ENCODE data around the gene ZCCHC9.

The ZCCHC9 gene

GRCh38 chr5:81350507-81350906 lies 49.1 kb downstream of the ZCCHC9 start:
- Histone ChIP-seq H4K8ac (ENCODE audit: low read depth, low read length) (no peak overlapping the region), H3K9ac (ENCODE audit: low read depth, low read length, poor library complexity) (no peak overlapping the region), H3K14ac (ENCODE audit: low read length) (no peak overlapping the region), H3K4me1 (ENCODE audit: control insufficient read depth in 2 of 2, insufficient read depth in 1 of 2, low read depth in 1 of 2, low read length in 2 of 2) (peaks cover 2 to 3% of the 10 kb centered on the region in 2 donors), H4K91ac (ENCODE audit: low read depth, low read length, poor library complexity) (no peak overlapping the region), H2AFZ (ENCODE audit: low read length) (peak overlapping the region; percentile 61), H3K18ac (ENCODE audit: low read length) (no peak overlapping the region), H2AK5ac (ENCODE audit: low read depth, low read length) (no peak overlapping the region), H3K36me3 (replicated peaks in 1 of 2; ENCODE audit: control insufficient read depth in 2 of 2, insufficient read depth in 2 of 2, low read length in 2 of 2) (no peaks in the 10 kb centered on the region), H2BK12ac (ENCODE audit: low read length) (no peak overlapping the region), H3K79me1 (ENCODE audit: low read depth, low read length) (no peaks in the 10 kb centered on the region), H3K4ac (ENCODE audit: low read length) (no peak overlapping the region), H3K9me3 (replicated peaks in 1 of 2; ENCODE audit: control insufficient read depth in 2 of 2, insufficient read depth in 1 of 2, low read depth in 1 of 2, low read length in 2 of 2) (no peaks in the 10 kb centered on the region), H3K4me3 (ENCODE audit: low read length in 2 of 2) (no peak overlapping the region), H2BK5ac (ENCODE audit: low read length) (no peak overlapping the region), H2BK120ac (ENCODE audit: low read depth, low read length) (no peak overlapping the region), H3K23ac (ENCODE audit: low read depth, low read length, poor library complexity) (no peak overlapping the region), H3K4me2 (ENCODE audit: insufficient read depth, low read length, poor library complexity, severe bottlenecking) (no peak overlapping the region), H3K27ac (replicated peaks; ENCODE audit: low read length) (no peak overlapping the region), H2BK15ac (ENCODE audit: low read length) (no peak overlapping the region), H3K27me3 (ENCODE audit: control insufficient read depth in 3 of 3, insufficient read depth in 3 of 3, low read depth in 1 of 3, low read length in 3 of 3) (no peaks in the 10 kb centered on the region)
- no peak for DNase-seq (ENCODE audit: low spot score)

GRCh38 chr5:81353189-81353588 lies 51.8 kb downstream of the ZCCHC9 start:
- Histone ChIP-seq H3K14ac (ENCODE audit: low read length) (no peak overlapping the region), H3K9ac (ENCODE audit: low read depth, low read length, poor library complexity) (no peak overlapping the region), H2AFZ (ENCODE audit: low read length) (no peak overlapping the region), H3K9me3 (replicated peaks in 1 of 2; ENCODE audit: control insufficient read depth in 2 of 2, insufficient read depth in 1 of 2, low read depth in 1 of 2, low read length in 2 of 2) (no peaks in the 10 kb centered on the region), H2BK15ac (ENCODE audit: low read length) (no peak overlapping the region), H2BK12ac (ENCODE audit: low read length) (no peak overlapping the region), H3K27me3 (ENCODE audit: control insufficient read depth in 3 of 3, insufficient read depth in 3 of 3, low read depth in 1 of 3, low read length in 3 of 3) (no peaks in the 10 kb centered on the region), H4K8ac (ENCODE audit: low read depth, low read length) (no peak overlapping the region), H3K4me3 (ENCODE audit: low read length in 2 of 2) (no peak overlapping the region), H3K18ac (ENCODE audit: low read length) (no peak overlapping the region), H2BK5ac (ENCODE audit: low read length) (no peak overlapping the region), H3K27ac (replicated peaks; ENCODE audit: low read length) (no peak overlapping the region), H2BK120ac (ENCODE audit: low read depth, low read length) (no peak overlapping the region), H3K4ac (ENCODE audit: low read length) (no peak overlapping the region), H2AK5ac (ENCODE audit: low read depth, low read length) (no peak overlapping the region), H3K79me1 (ENCODE audit: low read depth, low read length) (no peaks in the 10 kb centered on the region), H3K23ac (ENCODE audit: low read depth, low read length, poor library complexity) (no peak overlapping the region), H4K91ac (ENCODE audit: low read depth, low read length, poor library complexity) (no peak overlapping the region), H3K4me1 (ENCODE audit: control insufficient read depth in 2 of 2, insufficient read depth in 1 of 2, low read depth in 1 of 2, low read length in 2 of 2) (peaks cover 2 to 3% of the 10 kb centered on the region in 2 donors), H3K36me3 (replicated peaks in 1 of 2; ENCODE audit: control insufficient read depth in 2 of 2, insufficient read depth in 2 of 2, low read length in 2 of 2) (no peaks in the 10 kb centered on the region), H3K4me2 (ENCODE audit: insufficient read depth, low read length, poor library complexity, severe bottlenecking) (no peak overlapping the region)
- no CpG with 5 or more reads among the region's 5 CpGs for WGBS, 2 donors (ENCODE audit: extremely low coverage in 2 of 2, insufficient read length in 2 of 2, insufficient replicate concordance in 1 of 2)
- no peak for DNase-seq (ENCODE audit: low spot score)

DNA sequence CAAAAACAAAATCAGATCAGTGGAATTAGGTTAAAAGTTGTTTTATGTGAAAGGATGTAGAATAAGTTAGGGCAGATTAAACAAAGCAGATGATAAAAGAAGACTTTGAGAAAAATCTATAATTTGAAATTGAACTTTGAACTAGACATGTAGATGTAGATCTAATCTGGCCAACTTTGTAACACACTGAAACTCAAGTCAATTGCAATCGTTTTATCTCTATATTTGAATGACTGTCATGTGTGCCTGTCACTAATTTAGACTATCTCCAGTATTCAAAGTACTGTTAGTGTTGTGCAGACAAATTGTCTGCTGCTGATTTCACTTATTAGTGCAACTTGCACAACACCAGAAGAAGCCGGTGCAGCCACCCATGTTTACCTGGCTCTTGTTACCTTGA lies 52.7 kb downstream of the ZCCHC9 start:
- no peak overlapping the region for H4K8ac ChIP-seq (ENCODE audit: low read depth, low read length)
- H3K4me2 ChIP-seq (ENCODE audit: insufficient read depth, low read length, poor library complexity, severe bottlenecking) = no peak overlapping the region
- H3K27me3 ChIP-seq (ENCODE audit: control insufficient read depth in 3 of 3, insufficient read depth in 3 of 3, low read depth in 1 of 3, low read length in 3 of 3) = no peaks in the 10 kb centered on the region
- H2BK5ac ChIP-seq (ENCODE audit: low read length) = no peak overlapping the region
- H2AFZ ChIP-seq (ENCODE audit: low read length) = no peak overlapping the region
- no peak overlapping the region for H3K4me3 ChIP-seq (ENCODE audit: low read length in 2 of 2)
- no peak overlapping the region for H3K27ac ChIP-seq (replicated peaks; ENCODE audit: low read length)
- WGBS, 2 donors (ENCODE audit: extremely low coverage in 2 of 2, insufficient read length in 2 of 2, insufficient replicate concordance in 1 of 2) = no CpG with 5 or more reads among the region's 2 CpGs
- no peak overlapping the region for H3K9ac ChIP-seq (ENCODE audit: low read depth, low read length, poor library complexity)
- no peaks in the 10 kb centered on the region for H3K79me1 ChIP-seq (ENCODE audit: low read depth, low read length)
- H2BK120ac ChIP-seq (ENCODE audit: low read depth, low read length) = no peak overlapping the region
- H3K14ac ChIP-seq (ENCODE audit: low read length) = no peak overlapping the region
- no peak overlapping the region for H2BK15ac ChIP-seq (ENCODE audit: low read length)
- H3K4ac ChIP-seq (ENCODE audit: low read length) = no peak overlapping the region
- H3K9me3 ChIP-seq (replicated peaks in 1 of 2; ENCODE audit: control insufficient read depth in 2 of 2, insufficient read depth in 1 of 2, low read depth in 1 of 2, low read length in 2 of 2) = no peaks in the 10 kb centered on the region
- H3K4me1 ChIP-seq (ENCODE audit: control insufficient read depth in 2 of 2, insufficient read depth in 1 of 2, low read depth in 1 of 2, low read length in 2 of 2) = peaks cover 4 to 6% of the 10 kb centered on the region in 2 donors
- DNase-seq (ENCODE audit: low spot score) = no peak
- no peak overlapping the region for H4K91ac ChIP-seq (ENCODE audit: low read depth, low read length, poor library complexity)
- no peak overlapping the region for H3K23ac ChIP-seq (ENCODE audit: low read depth, low read length, poor library complexity)
- no peak overlapping the region for H3K18ac ChIP-seq (ENCODE audit: low read length)
- no peak overlapping the region for H2AK5ac ChIP-seq (ENCODE audit: low read depth, low read length)
- H2BK12ac ChIP-seq (ENCODE audit: low read length) = no peak overlapping the region
- no peaks in the 10 kb centered on the region for H3K36me3 ChIP-seq (replicated peaks in 1 of 2; ENCODE audit: control insufficient read depth in 2 of 2, insufficient read depth in 2 of 2, low read length in 2 of 2)

- Histone ChIP-seq H3K4me3 (ENCODE audit: low read length in 2 of 2) (no peak overlapping the region), H3K79me1 (ENCODE audit: low read depth, low read length) (no peaks in the 10 kb centered on the region), H3K14ac (ENCODE audit: low read length) (no peak overlapping the region), H3K18ac (ENCODE audit: low read length) (no peak overlapping the region), H2BK15ac (ENCODE audit: low read length) (no peak overlapping the region), H3K9me3 (replicated peaks in 1 of 2; ENCODE audit: control insufficient read depth in 2 of 2, insufficient read depth in 1 of 2, low read depth in 1 of 2, low read length in 2 of 2) (no peaks in the 10 kb centered on the region), H3K9ac (ENCODE audit: low read depth, low read length, poor library complexity) (no peak overlapping the region), H4K91ac (ENCODE audit: low read depth, low read length, poor library complexity) (no peak overlapping the region), H3K4ac (ENCODE audit: low read length) (no peak overlapping the region), H2BK5ac (ENCODE audit: low read length) (no peak overlapping the region), H2AK5ac (ENCODE audit: low read depth, low read length) (no peak overlapping the region), H3K36me3 (replicated peaks in 1 of 2; ENCODE audit: control insufficient read depth in 2 of 2, insufficient read depth in 2 of 2, low read length in 2 of 2) (no peaks in the 10 kb centered on the region), H3K4me1 (ENCODE audit: control insufficient read depth in 2 of 2, insufficient read depth in 1 of 2, low read depth in 1 of 2, low read length in 2 of 2) (peaks cover 3 to 8% of the 10 kb centered on the region in 2 donors), H4K8ac (ENCODE audit: low read depth, low read length) (no peak overlapping the region), H2BK120ac (ENCODE audit: low read depth, low read length) (no peak overlapping the region), H2AFZ (ENCODE audit: low read length) (no peak overlapping the region), H3K4me2 (ENCODE audit: insufficient read depth, low read length, poor library complexity, severe bottlenecking) (no peak overlapping the region), H3K27me3 (ENCODE audit: control insufficient read depth in 3 of 3, insufficient read depth in 3 of 3, low read depth in 1 of 3, low read length in 3 of 3) (no peaks in the 10 kb centered on the region), H3K23ac (ENCODE audit: low read depth, low read length, poor library complexity) (no peak overlapping the region), H2BK12ac (ENCODE audit: low read length) (no peak overlapping the region), H3K27ac (replicated peaks; ENCODE audit: low read length) (no peak overlapping the region)
- DNase-seq (ENCODE audit: low spot score) = no peak
- no CpG with 5 or more reads among the region's 11 CpGs for WGBS, 2 donors (ENCODE audit: extremely low coverage in 2 of 2, insufficient read length in 2 of 2, insufficient replicate concordance in 1 of 2)
Observed at GRCh38 chr5:81355291-81356251, 54.2 kb downstream of the ZCCHC9 start.

All from neuronal stem cell (in vitro differentiated cells).